GM12878 (cell line): Measurements from ENCODE around the gene NAA11.

Experiments used
- BACH1 ChIP-seq: fragments of 450-650 bp; IDR thresholded peaks from 2 replicates; pipeline ENCODE4 v1.6.1; 2017; ENCODE audit warnings: mild to moderate bottlenecking, borderline replicate concordance
- BHLHE40 ChIP-seq, 2 experiments: fragments of 450-650 bp in 1 of 2; IDR thresholded peaks; 2 replicates each; pipeline ENCODE4 v1.6.1; 2011 to 2017; ENCODE audit warnings: low read depth in 2 of 2, borderline replicate concordance in 1 of 2, improper control_type of control experiment in 1 of 2, low read length in 1 of 2, mild to moderate bottlenecking in 1 of 2
- CTCF ChIP-seq, 3 experiments: IDR thresholded peaks in 2 of 3; conservative IDR thresholded peaks in 1 of 3; 2 replicates each; pipeline ENCODE4 v1.5.1; 2011; ENCODE audit warnings: low read depth in 3 of 3, low read length in 3 of 3, mild to moderate bottlenecking in 3 of 3, control low read depth in 2 of 3, moderate library complexity in 2 of 3, inconsistent platforms in 1 of 3, mixed read lengths in 1 of 3; ENCODE audit not compliant: control insufficient read depth in 2 of 3, insufficient read depth in 1 of 3; ENCODE audit errors: extremely low read depth in 1 of 3
- EZH2 ChIP-seq: IDR thresholded peaks from 2 replicates; pipeline ENCODE4 v1.6.1; 2012; ENCODE audit warnings: low read depth, mild to moderate bottlenecking, control low read depth, inconsistent platforms, low read length, borderline replicate concordance; ENCODE audit not compliant: control insufficient read depth
- JUND ChIP-seq: IDR thresholded peaks from 2 replicates; pipeline ENCODE4 v1.6.1; 2012; ENCODE audit warnings: low read depth, mild to moderate bottlenecking, low read length, improper control_type of control experiment, moderate library complexity
- NRF1 ChIP-seq: conservative IDR thresholded peaks from 2 replicates; pipeline ENCODE4 v1.6.1; 2011; ENCODE audit warnings: mild to moderate bottlenecking, low read depth, low read length, improper control_type of control experiment
- RELA ChIP-seq: fragments of 450-650 bp; IDR thresholded peaks from 2 replicates; pipeline ENCODE4 v1.8.0; 2014; ENCODE audit warnings: borderline replicate concordance; ENCODE audit not compliant: partially characterized antibody
- SP1 ChIP-seq: IDR thresholded peaks from one replicate; pipeline ENCODE4 v1.6.1; 2011; ENCODE audit warnings: low read depth, low read length
- TAF1 ChIP-seq: IDR thresholded peaks from 2 replicates; pipeline ENCODE4 v1.6.1; 2011; ENCODE audit warnings: mild to moderate bottlenecking, low read depth, low read length, borderline replicate concordance
- YY1 ChIP-seq: IDR thresholded peaks from 2 replicates; pipeline ENCODE4 v1.6.1; 2011; ENCODE audit warnings: low read depth, mild to moderate bottlenecking, low read length
- ZBTB11 ChIP-seq: fragments of 450-650 bp; formaldehyde crosslinking; IDR thresholded peaks from 2 replicates; pipeline ENCODE4 v1.5.0; 2022; ENCODE audit warnings: mild to moderate bottlenecking, missing genetic modification characterization
- ZBTB33 ChIP-seq: fragments of 450-650 bp; IDR thresholded peaks from 2 replicates; pipeline ENCODE4 v1.6.1; 2017; ENCODE audit warnings: mild to moderate bottlenecking

- TF ChIP-seq NRF1 = no peak
- no peak for TF ChIP-seq BHLHE40 (IDR thresholded peaks at IDR 0.05; ENCODE audit: borderline replicate concordance in 1 of 2, low read depth in 2 of 2, low read length in 1 of 2)
- no peak for TF ChIP-seq ZBTB11
- TF ChIP-seq CTCF (IDR thresholded peaks at IDR 0.05 in 2 of 3, conservative IDR thresholded peaks at IDR 0.05 in 1 of 3; ENCODE audit: control insufficient read depth in 2 of 3, extremely low read depth in 1 of 3, insufficient read depth in 1 of 3, low read depth in 3 of 3, low read length in 3 of 3) = no peak
- TF ChIP-seq BACH1 = no peak
- no peak for TF ChIP-seq JUND
- no peak for TF ChIP-seq TAF1
- TF ChIP-seq RELA = no peak
- no peak for TF ChIP-seq EZH2
- no peak for TF ChIP-seq SP1
- TF ChIP-seq YY1 = no peak
- no peak for TF ChIP-seq ZBTB33
Measured at GRCh38 chr4:79367096-79367495, 41.2 kb upstream of the NAA11 start.
